Aorta (tissue), 5 donors: ENCODE data around the gene MYBPHL. TPM values are rescaled to one million over a fixed set of nuclear protein-coding genes. Genes with fewer than 3 reads are reported as not detected.

Experiments
- ATAC-seq: fragments of 200-7000 bp; cut with Tn5 transposase; one replicate; pipeline ENCODE4 v1.9.1; 2022; ENCODE audit warnings: moderate library complexity; ENCODE audit not compliant: low FRiP score
- DNase-seq, 2 donors: peaks; one replicate each; pipeline ENCODE4 v3.0.0-alpha.2; 2020
- H3K27ac ChIP-seq, 2 donors: one replicate each; pipeline ENCODE4 v1.5.1; 2013; ENCODE audit warnings: low read length in 2 of 2, mild to moderate bottlenecking in 2 of 2, moderate library complexity in 2 of 2, control low read depth in 1 of 2, inconsistent platforms in 1 of 2, low read depth in 1 of 2
- H3K27me3 ChIP-seq, 2 donors: one replicate each; pipeline ENCODE4 v1.6.1; 2013; ENCODE audit warnings: control low read depth in 1 of 2, low read length in 1 of 2, mild to moderate bottlenecking in 1 of 2, moderate library complexity in 1 of 2; ENCODE audit not compliant: insufficient read depth in 2 of 2, control insufficient read depth in 1 of 2
- H3K36me3 ChIP-seq, 2 donors: one replicate each; pipeline ENCODE4 v1.6.1; 2013; ENCODE audit warnings: control low read depth in 1 of 2, low read length in 1 of 2, mild to moderate bottlenecking in 1 of 2; ENCODE audit not compliant: insufficient read depth in 2 of 2, control insufficient read depth in 1 of 2
- H3K4me1 ChIP-seq, 2 donors: one replicate each; pipeline ENCODE4 v1.6.1; 2013; ENCODE audit warnings: low read length in 2 of 2, control low read depth in 1 of 2, mild to moderate bottlenecking in 1 of 2, moderate library complexity in 1 of 2; ENCODE audit not compliant: insufficient read depth in 2 of 2, control insufficient read depth in 1 of 2
- H3K4me3 ChIP-seq, 2 donors: one replicate each; pipeline ENCODE4 v1.5.1; 2013; ENCODE audit warnings: low read length in 2 of 2, control low read depth in 1 of 2, mild to moderate bottlenecking in 1 of 2
- H3K9me3 ChIP-seq: one replicate; pipeline ENCODE4 v1.6.1; 2013; ENCODE audit warnings: mild to moderate bottlenecking, low read length; ENCODE audit not compliant: control insufficient read depth
- WGBS, 2 donors: extraction: QIAGEN DNeasy Blood & Tissue Kit; methylation state at CpG; one replicate each; pipeline ENCODE4 v1.1.7; 2013; 5-methylcytosine and 5-hydroxymethylcytosine counted together
- intact Hi-C, 2 donors: fragments of 100-400 bp; cut with DNase I; formaldehyde crosslinking; loops; one replicate each; pipeline versions ENCODE4 v1.14.2 to v1.15.0; 2022
- polyA plus RNA-seq, 2 donors: library from polyadenylated mRNA; stranded (reverse); fragments of 200-250 nt; gene quantifications; one replicate each; pipeline ENCODE4 v1.2.3, GENCODE V29; 2013
- total RNA-seq, 2 donors: library from RNA; stranded (reverse); fragmentation: NEBNext Ultra II Directional; extraction: Animal tissue kit (Norgen Biotek cat#: 25700); gene quantifications; one replicate each; pipeline ENCODE4 v1.2.1, GENCODE V29; 2021
- donor health status: healthy with polysubstance abuse.
- donor health status: Bipolar disorder and iron deficiency.
- donor health status: DM: no; HTN: no; CAD: no.
- donor health status: DM: no; HTN: no; CAD: no.
- donor health status: DM: yes; HTN: yes; CAD: no.

The MYBPHL gene
- total and polyA plus RNA-seq, 4 donors: not detected

GRCh38 chr1:109338608-109339007, 31.8 kb upstream of the MYBPHL start:
- no peaks in the 10 kb centered on the region for H3K9me3 ChIP-seq
- ATAC-seq (no peak), DNase-seq (no peak)
- H3K36me3 ChIP-seq: peaks cover 22% of the 10 kb centered on the region in 2 donors
- no peaks in the 10 kb centered on the region for H3K4me1 ChIP-seq
- WGBS, 2 donors: 93 to 100% methylated on average over 3 of the region's 3 CpGs
- no peak overlapping the region for H3K4me3 ChIP-seq
- H3K27me3 ChIP-seq: no peaks in the 10 kb centered on the region
- H3K27ac ChIP-seq: no peak overlapping the region
- intact Hi-C loops: no loop called here

GRCh38 chr1:109338091-109338490, 31.3 kb upstream of the MYBPHL start:
- Histone ChIP-seq H3K27ac (no peak overlapping the region), H3K27me3 (no peaks in the 10 kb centered on the region), H3K9me3 (no peaks in the 10 kb centered on the region), H3K36me3 (peaks cover 19 to 22% of the 10 kb centered on the region in 2 donors), H3K4me1 (no peaks in the 10 kb centered on the region), H3K4me3 (no peak overlapping the region)
- DNase-seq (no peak), ATAC-seq (no peak)
- WGBS, 2 donors: 92 to 93% methylated on average over 6 of the region's 6 CpGs
- intact Hi-C loops: no loop called here

- H3K27me3 ChIP-seq: no peaks in the 10 kb centered on the region
- DNase-seq (no peak), ATAC-seq (no peak)
- H3K9me3 ChIP-seq: peaks cover 3% of the 10 kb centered on the region
- 79 to 84% methylated on average over 4 of the region's 4 CpGs for WGBS, 2 donors
- peaks cover 14 to 19% of the 10 kb centered on the region in 2 donors for H3K36me3 ChIP-seq
- no peaks in the 10 kb centered on the region for H3K4me1 ChIP-seq
- H3K27ac ChIP-seq: no peak overlapping the region
- H3K4me3 ChIP-seq: no peak overlapping the region
- intact Hi-C loops: no loop called here
Measured at GRCh38 chr1:109335091-109335490, 28.3 kb upstream of the MYBPHL start.

- intact Hi-C loops: no loop called here
- H3K27ac ChIP-seq: no peak overlapping the region
- peaks cover 3% of the 10 kb centered on the region for H3K9me3 ChIP-seq
- peaks cover 7 to 14% of the 10 kb centered on the region in 2 donors for H3K36me3 ChIP-seq
- H3K4me1 ChIP-seq: no peaks in the 10 kb centered on the region
- ATAC-seq (no peak), DNase-seq (no peak)
- H3K27me3 ChIP-seq: no peaks in the 10 kb centered on the region
- H3K4me3 ChIP-seq: no peak overlapping the region
Measured at GRCh38 chr1:109331113-109331512, 24.3 kb upstream of the MYBPHL start.

- Histone ChIP-seq H3K36me3 (peaks cover 8 to 15% of the 10 kb centered on the region in 2 donors), H3K27ac (no peak overlapping the region), H3K27me3 (no peaks in the 10 kb centered on the region), H3K4me3 (no peak overlapping the region), H3K4me1 (no peaks in the 10 kb centered on the region), H3K9me3 (peaks cover 2% of the 10 kb centered on the region)
- ATAC-seq: no peak
- 45 to 59% methylated on average over 5 of the region's 5 CpGs for WGBS, 2 donors
- DNase-seq: no peak
- intact Hi-C loops: no loop called here
Measured at GRCh38 chr1:109327285-109327684, 20.5 kb upstream of the MYBPHL start.

- H3K27ac ChIP-seq: no peak overlapping the region
- DNase-seq (no peak), ATAC-seq (no peak)
- no peaks in the 10 kb centered on the region for H3K27me3 ChIP-seq
- no peaks in the 10 kb centered on the region for H3K4me1 ChIP-seq
- WGBS, 2 donors: 88 to 89% methylated on average over 6 of the region's 6 CpGs
- no peaks in the 10 kb centered on the region for H3K9me3 ChIP-seq
- H3K4me3 ChIP-seq: no peak overlapping the region
- intact Hi-C loops: no loop called here
- peaks cover 21 to 29% of the 10 kb centered on the region in 2 donors for H3K36me3 ChIP-seq
Measured at GRCh38 chr1:109322974-109323373, 16.2 kb upstream of the MYBPHL start.

- no peaks in the 10 kb centered on the region for H3K27me3 ChIP-seq
- 77 to 80% methylated on average over 3 of the region's 3 CpGs for WGBS, 2 donors
- H3K9me3 ChIP-seq: no peaks in the 10 kb centered on the region
- H3K27ac ChIP-seq: no peak overlapping the region
- H3K4me3 ChIP-seq: no peak overlapping the region
- H3K36me3 ChIP-seq: peaks cover 25 to 45% of the 10 kb centered on the region in 2 donors
- DNase-seq: no peak
- ATAC-seq: no peak
- H3K4me1 ChIP-seq: no peaks in the 10 kb centered on the region
- intact Hi-C loops: no loop called here
Measured at GRCh38 chr1:109319114-109319513, 12.3 kb upstream of the MYBPHL start.

GRCh38 chr1:109316506-109316905, 9.7 kb upstream of the MYBPHL start:
- H3K9me3 ChIP-seq: no peaks in the 10 kb centered on the region
- peaks cover 28 to 40% of the 10 kb centered on the region in 2 donors for H3K36me3 ChIP-seq
- no peaks in the 10 kb centered on the region for H3K27me3 ChIP-seq
- intact Hi-C loops: no loop called here
- DNase-seq (no peak), ATAC-seq (no peak)
- H3K4me3 ChIP-seq: no peak overlapping the region
- WGBS, 2 donors: 92 to 100% methylated on average over 1 of the region's 1 CpG
- no peak overlapping the region for H3K27ac ChIP-seq
- H3K4me1 ChIP-seq: no peaks in the 10 kb centered on the region

- no peak for ATAC-seq
- no peaks in the 10 kb centered on the region for H3K9me3 ChIP-seq
- no peak for DNase-seq
- peaks cover 20 to 39% of the 10 kb centered on the region in 2 donors for H3K36me3 ChIP-seq
- H3K4me1 ChIP-seq: no peaks in the 10 kb centered on the region
- intact Hi-C loops: no loop called here
- no peak overlapping the region for H3K4me3 ChIP-seq
- no peaks in the 10 kb centered on the region for H3K27me3 ChIP-seq
- WGBS, 2 donors: 91 to 95% methylated on average over 4 of the region's 4 CpGs
- no peak overlapping the region for H3K27ac ChIP-seq
Measured at GRCh38 chr1:109315288-109315687, 8.5 kb upstream of the MYBPHL start.
